ENCODE data around the gene MAPK8.

GRCh38 chr10:48324580-48324979 is 18.1 kb downstream of the MAPK8 start:
- TF ChIP-seq, protein P1, sequence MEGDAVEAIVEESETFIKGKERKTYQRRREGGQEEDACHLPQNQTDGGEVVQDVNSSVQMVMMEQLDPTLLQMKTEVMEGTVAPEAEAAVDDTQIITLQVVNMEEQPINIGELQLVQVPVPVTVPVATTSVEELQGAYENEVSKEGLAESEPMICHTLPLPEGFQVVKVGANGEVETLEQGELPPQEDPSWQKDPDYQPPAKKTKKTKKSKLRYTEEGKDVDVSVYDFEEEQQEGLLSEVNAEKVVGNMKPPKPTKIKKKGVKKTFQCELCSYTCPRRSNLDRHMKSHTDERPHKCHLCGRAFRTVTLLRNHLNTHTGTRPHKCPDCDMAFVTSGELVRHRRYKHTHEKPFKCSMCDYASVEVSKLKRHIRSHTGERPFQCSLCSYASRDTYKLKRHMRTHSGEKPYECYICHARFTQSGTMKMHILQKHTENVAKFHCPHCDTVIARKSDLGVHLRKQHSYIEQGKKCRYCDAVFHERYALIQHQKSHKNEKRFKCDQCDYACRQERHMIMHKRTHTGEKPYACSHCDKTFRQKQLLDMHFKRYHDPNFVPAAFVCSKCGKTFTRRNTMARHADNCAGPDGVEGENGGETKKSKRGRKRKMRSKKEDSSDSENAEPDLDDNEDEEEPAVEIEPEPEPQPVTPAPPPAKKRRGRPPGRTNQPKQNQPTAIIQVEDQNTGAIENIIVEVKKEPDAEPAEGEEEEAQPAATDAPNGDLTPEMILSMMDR (IDR thresholded peaks at IDR 0.05) = no peak
- TF ChIP-seq POLR2A (IDR thresholded peaks at IDR 0.05) (no peak), POLR2AphosphoS5 (IDR thresholded peaks at IDR 0.05) (no peak)
